NCI-H2107 (cell line): ENCODE results near the gene DHX57.
"Not testable (repeated sequence)": the region's sequence is repeated elsewhere in the genome, so short reads cannot be mapped to it uniquely, and the experiment has no call there.

Experiments used
- DNase-seq: peaks from one replicate; lab custom pipeline; 2025; lab: John Stamatoyannopoulos, UW

Gene DHX57

GRCh38 chr2:38797250-38797676, 78.5 kb downstream of the DHX57 start:
- DNase-seq: no peak

GRCh38 chr2:38795016-38795415, 80.7 kb downstream of the DHX57 start:
- DNase-seq: not testable (repeated sequence)

GRCh38 chr2:38794235-38794946, 81.3 kb downstream of the DHX57 start:
- no peak for DNase-seq

- no peak for DNase-seq
These were observed 82.2 kb downstream of the DHX57 start for GRCh38 chr2:38793511-38793910.

- no peak for DNase-seq
These were observed 83.0 kb downstream of the DHX57 start for GRCh38 chr2:38792751-38793150.

GRCh38 chr2:38792321-38792720, 83.4 kb downstream of the DHX57 start:
- DNase-seq: not testable (repeated sequence)

GRCh38 chr2:38791744-38792143, 84.0 kb downstream of the DHX57 start:
- DNase-seq: no peak

GRCh38 chr2:38789691-38790090, 86.0 kb downstream of the DHX57 start:
- DNase-seq: no peak

GRCh38 chr2:38788306-38788705, 87.4 kb downstream of the DHX57 start:
- DNase-seq: no peak

GRCh38 chr2:38783586-38783985, 92.1 kb downstream of the DHX57 start:
- no peak for DNase-seq

- DNase-seq: no peak
These were observed 97.0 kb downstream of the DHX57 start for GRCh38 chr2:38778687-38779082.

GRCh38 chr2:38776531-38776930, 99.2 kb downstream of the DHX57 start:
- DNase-seq: no peak

GRCh38 chr2:38775921-38776225, 99.9 kb downstream of the DHX57 start:
- no peak for DNase-seq

GRCh38 chr2:38775097-38775920, 100.4 kb downstream of the DHX57 start:
- DNase-seq: no peak

GRCh38 chr2:38771632-38772031, 104.1 kb downstream of the DHX57 start:
- no peak for DNase-seq

GRCh38 chr2:38765551-38765950, 110.2 kb downstream of the DHX57 start:
- no peak for DNase-seq

GRCh38 chr2:38765149-38765548, 110.6 kb downstream of the DHX57 start:
- no peak for DNase-seq

GRCh38 chr2:38763728-38764127, 112.0 kb downstream of the DHX57 start:
- no peak for DNase-seq

GRCh38 chr2:38763228-38763627, 112.5 kb downstream of the DHX57 start:
- no peak for DNase-seq

GRCh38 chr2:38755891-38756290, 119.8 kb downstream of the DHX57 start:
- not testable (repeated sequence) for DNase-seq

GRCh38 chr2:38754506-38754905, 121.2 kb downstream of the DHX57 start:
- no peak for DNase-seq

- DNase-seq: no peak
These were observed 121.7 kb downstream of the DHX57 start for GRCh38 chr2:38754049-38754448.

- DNase-seq: no peak
These were observed 123.9 kb downstream of the DHX57 start for GRCh38 chr2:38751596-38752410.
